ENCODE data around the gene R3HDM2.
A peak's percentile ranks its signal among the peaks of the same experiment; 100 is the strongest.
"Not testable (repeated sequence)": the region's sequence is repeated elsewhere in the genome, so short reads cannot be mapped to it uniquely, and the experiment has no call there.

R3HDM2 gene

GRCh38 chr12:57315681-57316080 is 115.2 kb downstream of the R3HDM2 start:
- Mint-ChIP-seq H3K9me3 (no peaks in the 10 kb centered on the region), H3K27me3 (no peaks in the 10 kb centered on the region), H3K27ac (peak overlapping the region; percentile 34), H3K4me1 (no peaks in the 10 kb centered on the region), H3K4me3 (no peak overlapping the region), H3K36me3 (peaks cover 3% of the 10 kb centered on the region)
- CTCF ChIA-PET, result interaction anchor here (0.6 kb wide), 1 partner anchor 23 kb away, joined by 3 read pairs; no protein-coding TSS in a partner anchor
- no peak for DNase-seq

GRCh38 chr12:57312287-57312686 is 118.6 kb downstream of the R3HDM2 start:
- H3K27ac Mint-ChIP-seq, H3K27me3 Mint-ChIP-seq: not testable (repeated sequence)

GRCh38 chr12:57309420-57309819 is 121.4 kb downstream of the R3HDM2 start:
- Mint-ChIP-seq H3K36me3 (peaks cover 22% of the 10 kb centered on the region), H3K9me3 (no peaks in the 10 kb centered on the region), H3K27ac (no peak overlapping the region), H3K4me1 (no peaks in the 10 kb centered on the region), H3K27me3 (no peaks in the 10 kb centered on the region), H3K4me3 (no peak overlapping the region)
- CTCF ChIA-PET, result interaction anchor here (0.9 to 3.8 kb wide), 4 partner anchors 143 to 310 kb away, joined by 3 to 57 read pairs (median 16); partner anchors contain the start of genes GLI1 and INHBE
- DNase-seq, result no peak

More at GRCh38 chr12:57312287-57312686, 118.6 kb downstream of the R3HDM2 start:
- H3K36me3 Mint-ChIP-seq, result peaks cover 15% of the 10 kb centered on the region
- not testable (repeated sequence) for H3K4me3 Mint-ChIP-seq, H3K9me3 Mint-ChIP-seq, H3K4me1 Mint-ChIP-seq, DNase-seq
- CTCF ChIA-PET, result interaction anchor here (0.5 to 3.2 kb wide), 3 partner anchors 99 to 142 kb away, joined by 3 to 9 read pairs (median 3); partner anchors contain the start of gene INHBE

- H3K36me3 Mint-ChIP-seq, result peaks cover 56% of the 10 kb centered on the region
- CTCF ChIA-PET, result interaction anchor here (1.0 to 1.7 kb wide), 3 partner anchors 15 to 158 kb away, joined by 3 to 4 read pairs (median 4); partner anchors contain the start of gene GLI1
- H3K4me3 Mint-ChIP-seq, result no peak overlapping the region
- H3K27ac Mint-ChIP-seq, result no peak overlapping the region
- no peaks in the 10 kb centered on the region for H3K4me1 Mint-ChIP-seq
- H3K9me3 Mint-ChIP-seq, result no peaks in the 10 kb centered on the region
- H3K27me3 Mint-ChIP-seq, result no peaks in the 10 kb centered on the region
- DNase-seq, result no peak
Measured at GRCh38 chr12:57300961-57301584, 129.8 kb downstream of the R3HDM2 start.

GRCh38 chr12:57299514-57300016 is 131.3 kb downstream of the R3HDM2 start:
- Mint-ChIP-seq H3K27ac (no peak overlapping the region), H3K27me3 (no peaks in the 10 kb centered on the region), H3K4me3 (no peak overlapping the region), H3K36me3 (peaks cover 56% of the 10 kb centered on the region), H3K9me3 (no peaks in the 10 kb centered on the region), H3K4me1 (no peaks in the 10 kb centered on the region)
- CTCF ChIA-PET, result interaction anchor here (1.0 to 1.8 kb wide), 3 partner anchors 13 to 159 kb away, joined by 3 to 5 read pairs (median 4); no protein-coding TSS in a partner anchor
- DNase-seq, result no peak

- H3K27ac Mint-ChIP-seq, result no peak overlapping the region
- no peaks in the 10 kb centered on the region for H3K9me3 Mint-ChIP-seq
- H3K4me3 Mint-ChIP-seq, result no peak overlapping the region
- peaks cover 48% of the 10 kb centered on the region for H3K36me3 Mint-ChIP-seq
- CTCF ChIA-PET, result no interaction called here
- no peak for DNase-seq
- no peaks in the 10 kb centered on the region for H3K4me1 Mint-ChIP-seq
- H3K27me3 Mint-ChIP-seq, result no peaks in the 10 kb centered on the region
Measured at GRCh38 chr12:57296291-57296690, 134.6 kb downstream of the R3HDM2 start.

- Mint-ChIP-seq H3K4me1 (peaks cover 20% of the 10 kb centered on the region), H3K27ac (peak overlapping the region; percentile 69), H3K36me3 (peaks cover 69% of the 10 kb centered on the region)
- not testable (repeated sequence) for H3K4me3 Mint-ChIP-seq, DNase-seq, H3K9me3 Mint-ChIP-seq, H3K27me3 Mint-ChIP-seq
- CTCF ChIA-PET, result interaction anchor here (0.8 to 1.2 kb wide), 2 partner anchors 171 to 176 kb away, joined by 3 read pairs; no protein-coding TSS in a partner anchor
Measured at GRCh38 chr12:57282073-57282472, 148.8 kb downstream of the R3HDM2 start.

- H3K4me1 Mint-ChIP-seq, result peaks cover 20% of the 10 kb centered on the region
- no peaks in the 10 kb centered on the region for H3K27me3 Mint-ChIP-seq
- H3K36me3 Mint-ChIP-seq, result peaks cover 64% of the 10 kb centered on the region
- peak; percentile 77 for DNase-seq
- H3K27ac Mint-ChIP-seq, result peak overlapping the region; percentile 91
- H3K4me3 Mint-ChIP-seq, result peak overlapping the region; percentile 29
- no peaks in the 10 kb centered on the region for H3K9me3 Mint-ChIP-seq
- CTCF ChIA-PET, result no interaction called here
Measured at GRCh38 chr12:57280211-57281062, 150.4 kb downstream of the R3HDM2 start.

GRCh38 chr12:57278465-57279381 is 152.1 kb downstream of the R3HDM2 start:
- Mint-ChIP-seq H3K4me3 (no peak overlapping the region), H3K27me3 (no peaks in the 10 kb centered on the region), H3K27ac (no peak overlapping the region), H3K4me1 (peaks cover 20% of the 10 kb centered on the region), H3K36me3 (peaks cover 69% of the 10 kb centered on the region), H3K9me3 (no peaks in the 10 kb centered on the region)
- no peak for DNase-seq
- CTCF ChIA-PET, result interaction anchor here (2.4 to 3.1 kb wide), 2 partner anchors 8 to 14 kb away, joined by 7 to 10 read pairs; no protein-coding TSS in a partner anchor

GRCh38 chr12:57276935-57277563 is 153.8 kb downstream of the R3HDM2 start:
- Mint-ChIP-seq H3K27me3 (no peaks in the 10 kb centered on the region), H3K9me3 (no peaks in the 10 kb centered on the region), H3K4me3 (no peak overlapping the region), H3K4me1 (peaks cover 20% of the 10 kb centered on the region), H3K27ac (peak overlapping the region; percentile 42), H3K36me3 (peaks cover 64% of the 10 kb centered on the region)
- DNase-seq, result peak; percentile 44
- CTCF ChIA-PET, result interaction anchor here (1.3 to 3.1 kb wide), 4 partner anchors 10 to 176 kb away, joined by 5 to 10 read pairs (median 8); no protein-coding TSS in a partner anchor

GRCh38 chr12:57276233-57276632 is 154.6 kb downstream of the R3HDM2 start:
- Mint-ChIP-seq H3K36me3 (peaks cover 63% of the 10 kb centered on the region), H3K4me1 (peaks cover 19% of the 10 kb centered on the region)
- not testable (repeated sequence) for DNase-seq, H3K27me3 Mint-ChIP-seq, H3K4me3 Mint-ChIP-seq, H3K27ac Mint-ChIP-seq, H3K9me3 Mint-ChIP-seq
- CTCF ChIA-PET, result interaction anchor here (3.1 kb wide), 1 partner anchor 11 kb away, joined by 7 read pairs; no protein-coding TSS in a partner anchor

- H3K4me1 Mint-ChIP-seq, result no peaks in the 10 kb centered on the region
- no peaks in the 10 kb centered on the region for H3K9me3 Mint-ChIP-seq
- CTCF ChIA-PET, result interaction anchor here (1.4 to 2.5 kb wide), 2 partner anchors 31 to 185 kb away, joined by 3 to 6 read pairs; partner anchors contain the start of gene GLI1
- peak overlapping the region; percentile 39 for H3K27ac Mint-ChIP-seq
- no peaks in the 10 kb centered on the region for H3K27me3 Mint-ChIP-seq
- peaks cover 60% of the 10 kb centered on the region for H3K36me3 Mint-ChIP-seq
- H3K4me3 Mint-ChIP-seq, result no peak overlapping the region
- no peak for DNase-seq
Measured at GRCh38 chr12:57273516-57273915, 157.3 kb downstream of the R3HDM2 start.
